Stimulated activated CD4-positive, alpha-beta T cell treated with anti-CD3 and anti-CD28 coated beads, Interleukin-12 subunit alpha, Interleukin-12 subunit beta, amount 100 ng/mL, for 24 hours (primary cell): ENCODE data around the gene CISTR.
"Not testable (repeated sequence)": the region's sequence is repeated elsewhere in the genome, so short reads cannot be mapped to it uniquely, and the experiment has no call there.

Source experiments
- DNase-seq, 2 experiments: peaks; one replicate each; pipeline ENCODE4 v3.0.0-alpha.2; 2020; ENCODE audit warnings: low read depth in 2 of 2

The CISTR gene

GRCh38 chr12:53764615-53765014, 12.8 kb upstream of the CISTR start:
- no peak for DNase-seq

- not testable (repeated sequence) for DNase-seq
Measured at GRCh38 chr12:53762793-53763192, 11.0 kb upstream of the CISTR start.

GRCh38 chr12:53761306-53761705, 9.5 kb upstream of the CISTR start:
- DNase-seq: no peak

- no peak for DNase-seq
Measured at GRCh38 chr12:53759261-53759660, 7.5 kb upstream of the CISTR start.

- DNase-seq: no peak
Measured at GRCh38 chr12:53758730-53759103, 6.9 kb upstream of the CISTR start.

GRCh38 chr12:53758081-53758729, 6.4 kb upstream of the CISTR start:
- no peak for DNase-seq

GRCh38 chr12:53757101-53757770, 5.5 kb upstream of the CISTR start:
- DNase-seq: peak; percentile 53 to 89

GRCh38 chr12:53756300-53757100, 4.7 kb upstream of the CISTR start:
- no peak for DNase-seq

GRCh38 chr12:53755893-53756292, 4.1 kb upstream of the CISTR start:
- DNase-seq: no peak

- no peak for DNase-seq
Measured at GRCh38 chr12:53755451-53755891, 3.7 kb upstream of the CISTR start.

GRCh38 chr12:53754633-53755264, 3.0 kb upstream of the CISTR start:
- DNase-seq: no peak

GRCh38 chr12:53754188-53754585, 2.4 kb upstream of the CISTR start:
- no peak for DNase-seq

GRCh38 chr12:53752621-53753020, 842 bp upstream of the CISTR start:
- no peak for DNase-seq

GRCh38 chr12:53752192-53752601, 418 bp upstream of the CISTR start:
- DNase-seq: no peak

GRCh38 chr12:53750812-53751335, 905 bp downstream of the CISTR start:
- no peak for DNase-seq

- no peak for DNase-seq
Measured at GRCh38 chr12:53749986-53750811, 1.6 kb downstream of the CISTR start.

- no peak for DNase-seq
Measured at GRCh38 chr12:53748072-53748840, 3.5 kb downstream of the CISTR start.

GRCh38 chr12:53747095-53747494, 4.7 kb downstream of the CISTR start:
- DNase-seq: no peak

GRCh38 chr12:53746592-53747092, 5.1 kb downstream of the CISTR start:
- peak; percentile 75 to 89 for DNase-seq

- no peak for DNase-seq
Measured at GRCh38 chr12:53744751-53745150, 7.0 kb downstream of the CISTR start.
